SK-N-SH treated with all-trans-retinoic acid at 6 μM for 48 hours (cell line): ENCODE data around the gene NAA10.

Source experiments
- OSR1 ChIP-seq: fragments of 250-450 bp; sonication (Bioruptor Pico); IDR thresholded peaks from 2 replicates; pipeline ENCODE4 v1.8.0; 2022; ENCODE audit warnings: moderate library complexity, mild to moderate bottlenecking, inconsistent platforms
- RARB ChIP-seq: fragments of 250-450 bp; sonication (Bioruptor Pico); IDR thresholded peaks from 2 replicates; pipeline ENCODE4 v1.8.0; 2021; ENCODE audit warnings: mild to moderate bottlenecking, moderate library complexity
- ZC3H10 ChIP-seq: fragments of 250-450 bp; sonication (Bioruptor Pico); IDR thresholded peaks from 2 replicates; pipeline ENCODE4 v1.5.1; 2021; ENCODE audit warnings: mild to moderate bottlenecking, moderate library complexity

DNA sequence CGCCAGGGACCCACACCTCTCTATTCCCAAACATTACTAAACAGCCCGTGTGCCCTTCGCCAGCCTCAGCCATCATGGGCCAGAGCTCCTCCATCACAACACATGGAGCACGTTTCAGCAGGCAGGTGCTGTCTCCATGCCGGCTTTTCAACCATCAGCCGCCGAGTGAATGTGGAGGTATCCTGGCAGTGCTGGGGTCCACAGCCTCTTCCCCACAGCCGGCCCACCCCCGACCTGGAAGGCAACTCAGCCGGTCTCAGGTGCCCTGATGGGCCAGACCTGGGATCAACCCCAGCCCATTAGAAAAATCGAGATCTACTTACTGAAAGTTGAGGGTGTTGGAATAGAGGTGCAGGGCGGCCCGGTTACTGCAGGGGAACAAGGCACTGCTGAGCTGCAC lies 3.1 kb downstream of the NAA10 start:
- TF ChIP-seq OSR1 (CRISPR knock-in tag) (no peak), RARB (no peak), ZC3H10 (CRISPR knock-in tag) (no peak)
